ACC112 (cell line): Measurements from ENCODE around the gene CSE1L.
"Not testable (repeated sequence)": the region's sequence is repeated elsewhere in the genome, so short reads cannot be mapped to it uniquely, and the experiment has no call there.

Experiments used
- H2AFZ ChIP-seq: fragments of 200-600 bp; sonication (generic); one replicate; pipeline ENCODE4 v1.6.0; 2017; ENCODE audit warnings: antibody characterized with exemption, low read length; ENCODE audit not compliant: unreplicated experiment
- H3K27ac ChIP-seq: fragments of 200-600 bp; sonication (generic); 2 replicates; pipeline ENCODE4 v1.5.1; 2014; ENCODE audit warnings: low read depth, mild to moderate bottlenecking, antibody characterized with exemption, low read length, moderate library complexity
- H3K27me3 ChIP-seq: fragments of 200-600 bp; sonication (generic); 2 replicates; pipeline ENCODE4 v1.6.1; 2014; ENCODE audit warnings: mild to moderate bottlenecking, antibody characterized with exemption, low read length, moderate library complexity, mixed read lengths; ENCODE audit not compliant: insufficient read depth
- H3K36me3 ChIP-seq: fragments of 200-600 bp; sonication (generic); 2 replicates; pipeline ENCODE4 v1.6.1; 2016; ENCODE audit warnings: mild to moderate bottlenecking, antibody characterized with exemption, low read length, moderate library complexity, mixed read lengths; ENCODE audit not compliant: insufficient read depth
- H3K4me1 ChIP-seq: fragments of 200-600 bp; sonication (generic); one replicate; pipeline ENCODE4 v1.6.1; 2016; ENCODE audit warnings: low read length, mixed read lengths; ENCODE audit not compliant: insufficient read depth, unreplicated experiment, control insufficient read depth
- H3K4me3 ChIP-seq: fragments of 200-600 bp; sonication (generic); 2 replicates; pipeline ENCODE4 v1.5.1; 2014; ENCODE audit warnings: mild to moderate bottlenecking, low read depth, low read length
- H3K79me2 ChIP-seq: fragments of 200-600 bp; sonication (generic); one replicate; pipeline ENCODE4 v1.6.0; 2016; ENCODE audit warnings: low read length; ENCODE audit not compliant: control insufficient read depth, unreplicated experiment, insufficient read depth

Gene CSE1L

GRCh38 chr20:49046087-49046900 lies at the start of gene CSE1L:
Gene CSE1L, plus strand, starts transcription at chr20:49046312. Its CDS starts 12,152 bp downstream, at chr20:49058464.
- Histone ChIP-seq H2AFZ (peak within 1 kb of the TSS; percentile 79), H3K4me1 (peaks cover 16% of the 10 kb centered on the region), H3K36me3 (no peaks in the 10 kb centered on the region), H3K27me3 (no peaks in the 10 kb centered on the region), H3K79me2 (peaks cover 46% of the 10 kb centered on the region), H3K4me3 (peak within 1 kb of the TSS; percentile 94), H3K27ac (peak within 1 kb of the TSS; percentile 68)

GRCh38 chr20:48999890-49000870 lies 45.9 kb upstream of the CSE1L start:
- Histone ChIP-seq H3K4me1 (no peaks in the 10 kb centered on the region), H3K27ac (no peak overlapping the region), H3K27me3 (no peaks in the 10 kb centered on the region), H3K79me2 (no peaks in the 10 kb centered on the region), H2AFZ (no peak overlapping the region), H3K4me3 (no peak overlapping the region), H3K36me3 (peaks cover 18% of the 10 kb centered on the region)

GRCh38 chr20:49001741-49002140 lies 44.4 kb upstream of the CSE1L start:
- H3K4me1 ChIP-seq, result no peaks in the 10 kb centered on the region
- no peaks in the 10 kb centered on the region for H3K27me3 ChIP-seq
- H3K4me3 ChIP-seq, result no peak overlapping the region
- H3K36me3 ChIP-seq, result peaks cover 14% of the 10 kb centered on the region; the same call in 1 of the 2 replicates
- no peak overlapping the region for H2AFZ ChIP-seq
- H3K27ac ChIP-seq, result no peak overlapping the region
- no peaks in the 10 kb centered on the region for H3K79me2 ChIP-seq

- Histone ChIP-seq H3K4me3 (no peak overlapping the region), H3K36me3 (peaks cover 3% of the 10 kb centered on the region; the same call in 1 of the 2 replicates), H3K4me1 (no peaks in the 10 kb centered on the region), H3K79me2 (no peaks in the 10 kb centered on the region), H2AFZ (no peak overlapping the region), H3K27me3 (no peaks in the 10 kb centered on the region), H3K27ac (no peak overlapping the region)
These were observed 39.6 kb upstream of the CSE1L start for GRCh38 chr20:49006446-49006980.

- H3K4me1 ChIP-seq, result no peaks in the 10 kb centered on the region
- H2AFZ ChIP-seq, result no peak overlapping the region
- H3K27me3 ChIP-seq, result no peaks in the 10 kb centered on the region
- peaks cover 13% of the 10 kb centered on the region for H3K36me3 ChIP-seq
- no peak overlapping the region for H3K27ac ChIP-seq
- H3K4me3 ChIP-seq, result no peak overlapping the region
- no peaks in the 10 kb centered on the region for H3K79me2 ChIP-seq
These were observed 36.0 kb upstream of the CSE1L start for GRCh38 chr20:49009899-49010631.

GRCh38 chr20:49024220-49024619 lies 21.9 kb upstream of the CSE1L start:
- H3K27me3 ChIP-seq, result no peaks in the 10 kb centered on the region
- no peak overlapping the region for H2AFZ ChIP-seq
- no peaks in the 10 kb centered on the region for H3K4me1 ChIP-seq
- H3K79me2 ChIP-seq, result no peaks in the 10 kb centered on the region
- H3K36me3 ChIP-seq, result peaks cover 16% of the 10 kb centered on the region
- H3K27ac ChIP-seq, result no peak overlapping the region
- no peak overlapping the region for H3K4me3 ChIP-seq

- not testable (repeated sequence) for H3K4me3 ChIP-seq, H2AFZ ChIP-seq, H3K27me3 ChIP-seq, H3K27ac ChIP-seq, H3K79me2 ChIP-seq, H3K4me1 ChIP-seq
- H3K36me3 ChIP-seq, result peaks cover 17% of the 10 kb centered on the region
These were observed 17.9 kb upstream of the CSE1L start for GRCh38 chr20:49028177-49028576.

GRCh38 chr20:49028684-49029083 lies 17.4 kb upstream of the CSE1L start:
- Histone ChIP-seq H2AFZ (no peak overlapping the region), H3K4me3 (no peak overlapping the region), H3K79me2 (no peaks in the 10 kb centered on the region), H3K4me1 (no peaks in the 10 kb centered on the region), H3K27ac (no peak overlapping the region), H3K27me3 (no peaks in the 10 kb centered on the region), H3K36me3 (peaks cover 21% of the 10 kb centered on the region)

GRCh38 chr20:49029203-49029602 lies 16.9 kb upstream of the CSE1L start:
- Histone ChIP-seq H3K27me3 (no peaks in the 10 kb centered on the region), H3K36me3 (peaks cover 17% of the 10 kb centered on the region), H3K27ac (no peak overlapping the region), H3K4me3 (no peak overlapping the region), H3K4me1 (no peaks in the 10 kb centered on the region), H3K79me2 (no peaks in the 10 kb centered on the region), H2AFZ (no peak overlapping the region)
